Right kidney (tissue), 1 donor: ENCODE measurements around the gene CDK17.

Source experiments
- DNase-seq: peaks from one replicate; pipeline ENCODE4 v3.0.0-alpha.2; 2016

CDK17 gene

DNA sequence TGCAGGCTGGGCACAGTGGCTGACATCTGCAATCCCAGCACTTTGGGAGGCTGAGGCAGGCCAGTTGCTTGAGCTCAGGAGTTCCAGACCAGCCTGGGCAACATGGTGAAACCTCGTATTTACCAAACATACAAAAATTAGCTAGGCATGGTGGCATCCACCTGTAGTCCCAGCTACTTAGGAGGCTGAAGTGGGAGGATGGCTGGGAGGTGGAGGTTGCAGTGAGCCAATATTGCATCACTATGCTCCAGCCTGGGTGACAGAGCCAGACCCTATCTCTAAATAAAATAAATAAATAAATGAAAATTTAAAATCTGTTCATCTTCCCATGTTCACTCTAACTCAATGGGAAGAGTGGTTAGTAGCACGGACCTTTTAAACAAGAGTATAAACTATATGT, 134.8 kb downstream of the CDK17 start:
- no peak for DNase-seq

- DNase-seq: no peak
Measured at GRCh38 chr12:96263449-96263902, 136.8 kb downstream of the CDK17 start.

DNA sequence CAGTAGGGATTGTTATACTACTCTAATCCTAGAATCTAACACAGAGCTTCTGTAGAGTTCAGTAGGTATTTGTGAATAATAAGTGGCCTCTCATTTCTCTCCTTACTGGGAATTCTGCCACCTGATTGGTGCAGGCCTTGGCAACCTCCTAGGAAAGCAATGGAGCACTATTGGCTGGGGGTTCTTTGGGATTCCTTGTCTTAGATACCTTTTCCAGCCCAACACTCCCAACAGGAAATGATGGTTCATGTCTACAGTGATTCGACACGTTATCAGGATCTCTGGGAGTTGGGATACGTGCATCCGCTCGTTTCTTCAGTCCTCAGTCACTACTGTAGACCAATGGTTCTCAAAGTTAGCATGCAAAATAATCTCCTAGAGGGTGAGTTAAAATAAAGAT, 138.7 kb downstream of the CDK17 start:
- DNase-seq: no peak

- DNase-seq: no peak
Measured at GRCh38 chr12:96260644-96261043, 139.6 kb downstream of the CDK17 start.

- DNase-seq: no peak
Measured at GRCh38 chr12:96260231-96260630, 140.0 kb downstream of the CDK17 start.

- DNase-seq: no peak
Measured at GRCh38 chr12:96258104-96258961, 141.9 kb downstream of the CDK17 start.

DNA sequence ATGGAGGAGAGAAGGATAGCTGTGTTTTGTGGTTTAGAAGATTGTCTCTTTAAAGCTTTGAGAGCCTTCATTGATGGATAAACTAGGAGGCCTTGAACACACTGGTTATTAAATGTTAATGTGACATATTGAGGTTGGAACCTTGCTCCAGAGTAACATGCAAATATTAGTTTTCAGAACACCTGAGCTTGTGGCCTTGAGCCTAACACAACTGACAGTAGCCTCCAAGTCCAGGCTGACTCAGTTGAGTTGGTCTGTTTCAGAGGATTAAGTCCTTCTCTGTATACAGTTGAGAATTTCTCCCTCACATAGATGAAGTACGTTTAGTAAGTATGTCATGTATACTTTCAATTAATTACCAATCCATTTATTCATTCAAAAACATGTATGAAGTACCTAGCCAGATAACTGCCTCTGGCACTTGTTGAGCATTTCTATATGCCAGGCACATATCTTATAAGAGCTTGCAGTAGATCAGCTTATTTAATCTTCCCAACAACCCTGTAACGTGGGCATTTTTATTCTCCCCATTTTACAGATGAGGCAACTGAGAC, 142.6 kb downstream of the CDK17 start:
- DNase-seq: no peak

GRCh38 chr12:96256672-96257361, 143.4 kb downstream of the CDK17 start:
- DNase-seq: no peak

- DNase-seq: no peak
Measured at GRCh38 chr12:96255077-96255476, 145.2 kb downstream of the CDK17 start.

GRCh38 chr12:96250119-96250685, 150.0 kb downstream of the CDK17 start:
- no peak for DNase-seq

- peak; percentile 21 for DNase-seq
Measured at GRCh38 chr12:96249196-96250118, 150.8 kb downstream of the CDK17 start.

- DNase-seq: no peak
Measured at GRCh38 chr12:96248136-96248931, 151.9 kb downstream of the CDK17 start.

DNA sequence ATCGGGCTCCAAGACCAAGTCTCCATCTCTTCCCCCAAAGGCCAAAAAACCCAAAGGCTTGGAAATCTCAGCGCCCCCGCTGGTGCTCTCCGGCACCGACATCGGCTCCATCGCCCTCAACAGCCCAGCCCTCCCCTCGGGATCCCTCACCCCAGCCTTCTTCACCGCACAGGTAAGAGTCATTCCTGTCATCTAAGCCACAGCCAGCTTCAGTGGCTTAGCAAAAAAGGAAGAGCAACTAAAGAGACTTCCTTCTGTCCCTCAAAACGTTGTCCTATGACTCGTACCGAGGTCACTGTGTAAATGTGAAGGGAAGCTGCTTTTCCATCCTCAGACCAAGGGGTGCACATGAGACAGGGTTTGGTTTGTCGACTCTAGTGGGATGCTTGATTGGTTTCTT, 152.7 kb downstream of the CDK17 start:
- no peak for DNase-seq

DNA sequence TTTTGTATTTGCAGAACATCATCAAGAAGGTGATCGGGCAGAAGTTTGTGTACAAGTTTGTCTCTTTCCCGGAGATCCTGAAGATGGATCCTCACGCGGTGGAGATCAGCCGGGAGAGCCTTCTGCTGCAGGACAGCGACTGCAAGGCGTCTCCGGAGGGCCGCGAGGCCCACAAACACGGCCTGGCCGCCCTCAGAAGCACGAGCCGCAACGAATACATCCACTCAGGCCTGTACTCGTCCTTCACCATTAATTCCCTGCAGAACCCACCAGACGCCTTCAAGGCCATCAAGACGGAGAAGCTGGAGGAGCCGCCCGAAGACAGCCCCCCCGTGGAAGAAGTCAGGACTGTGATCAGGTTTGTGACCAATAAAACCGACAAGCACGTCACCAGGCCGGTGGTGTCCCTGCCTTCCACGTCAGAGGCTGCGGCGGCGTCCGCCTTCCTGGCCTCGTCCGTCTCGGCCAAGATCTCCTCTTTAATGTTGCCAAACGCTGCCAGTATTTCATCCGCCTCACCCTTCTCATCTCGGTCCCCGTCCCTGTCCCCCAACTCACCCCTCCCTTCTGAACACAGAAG, 153.2 kb downstream of the CDK17 start:
- DNase-seq: no peak

DNA sequence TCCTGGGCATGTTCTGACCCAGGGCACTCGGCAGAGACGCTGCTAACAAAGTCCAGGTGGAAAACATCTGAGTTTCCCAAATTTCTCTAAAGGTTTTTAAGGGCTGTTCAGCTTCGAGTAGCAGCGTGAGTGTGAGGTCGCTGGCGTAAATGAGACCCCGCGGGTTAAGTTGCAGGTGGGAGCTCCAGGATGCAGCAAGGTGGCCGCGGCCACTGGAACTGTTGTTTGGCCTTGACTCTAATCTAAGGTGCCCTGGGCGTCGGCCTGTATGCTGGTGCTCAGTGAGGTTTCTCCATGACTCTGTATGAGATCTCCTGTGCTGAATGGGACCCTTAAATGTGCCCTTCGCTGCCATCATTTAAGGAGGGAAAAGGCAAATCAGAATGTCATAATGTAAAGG, 155.4 kb downstream of the CDK17 start:
- DNase-seq: no peak

DNA sequence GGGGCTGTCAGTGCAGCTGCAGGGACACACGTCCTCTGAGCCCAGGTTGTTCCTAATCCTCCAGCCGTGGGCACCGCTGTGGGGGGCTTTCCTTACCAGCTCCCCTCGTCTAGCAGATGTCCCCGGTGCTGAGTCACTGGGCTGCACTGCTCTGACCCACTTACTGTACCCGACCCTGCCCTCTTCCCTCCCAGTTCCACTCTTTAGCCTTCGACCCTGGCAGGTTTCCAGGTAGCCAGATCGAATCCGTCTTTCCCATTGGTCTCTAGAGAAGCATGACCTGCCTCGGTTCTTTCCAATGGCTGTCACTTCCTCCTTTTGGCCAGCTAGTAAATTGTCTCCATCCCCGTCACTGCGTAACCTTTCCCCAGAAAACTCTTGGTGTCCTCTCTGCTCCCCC, 157.6 kb downstream of the CDK17 start:
- no peak for DNase-seq

- no peak for DNase-seq
Measured at GRCh38 chr12:96241846-96242256, 158.4 kb downstream of the CDK17 start.

- DNase-seq: no peak
Measured at GRCh38 chr12:96241431-96241830, 158.8 kb downstream of the CDK17 start.

GRCh38 chr12:96240656-96241055, 159.6 kb downstream of the CDK17 start:
- no peak for DNase-seq
